Measurements from ENCODE around the gene FHIT.

GRCh38 chr3:60775985-60776384 is 475.3 kb downstream of the FHIT start:
- TF ChIP-seq POLR2A (IDR thresholded peaks at IDR 0.05) (no peak), CTCF (IDR thresholded peaks at IDR 0.05) (no peak)
